DOHH2 (cell line): Measurements from ENCODE around the gene MTHFD1.

ENCODE experiments used
- CTCF ChIP-seq: fragments of 200-600 bp; sonication (generic); IDR thresholded peaks from one replicate; pipeline ENCODE4 v1.5.1; 2014; ENCODE audit warnings: antibody characterized with exemption, mild to moderate bottlenecking, low read depth, low read length; ENCODE audit not compliant: poor library complexity, severe bottlenecking
- EZH2phosphoT487 ChIP-seq: fragments of 200-600 bp; sonication (generic); IDR thresholded peaks from 2 replicates; pipeline ENCODE4 v1.6.1; 2017; ENCODE audit warnings: borderline replicate concordance, mild to moderate bottlenecking, antibody characterized with exemption, low read length, moderate library complexity, mixed read lengths

- no peak for TF ChIP-seq CTCF
- TF ChIP-seq EZH2phosphoT487 = no peak
Measured at GRCh38 chr14:64387232-64387781, 846 bp upstream of the MTHFD1 start.
